ENCODE results near the gene TNNI2.

The TNNI2 gene

DNA sequence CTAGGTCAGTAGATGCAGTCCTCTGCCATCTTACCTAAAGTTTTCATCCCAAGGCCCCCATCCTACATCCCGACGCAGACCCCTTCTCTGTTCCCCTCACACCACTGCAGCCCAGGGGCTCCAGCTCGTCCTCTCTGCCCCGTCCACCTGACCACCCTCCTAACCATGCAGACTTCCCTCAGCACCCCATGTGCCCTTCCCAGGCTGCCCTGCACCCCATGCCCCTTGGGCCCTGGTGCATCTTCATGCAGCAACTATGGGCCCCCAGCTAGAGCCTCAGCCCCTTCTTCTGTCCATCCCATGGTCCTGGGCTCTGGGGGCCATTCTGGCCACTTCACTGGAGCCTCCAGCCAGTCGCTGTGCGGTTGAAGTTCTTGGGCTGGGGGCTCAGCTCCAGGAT is 50.0 kb downstream of the TNNI2 start:
- no peak for TF ChIP-seq FOXM1 (IDR thresholded peaks at IDR 0.05; ENCODE audit: borderline replicate concordance, low read depth)
- TF ChIP-seq, protein P1, sequence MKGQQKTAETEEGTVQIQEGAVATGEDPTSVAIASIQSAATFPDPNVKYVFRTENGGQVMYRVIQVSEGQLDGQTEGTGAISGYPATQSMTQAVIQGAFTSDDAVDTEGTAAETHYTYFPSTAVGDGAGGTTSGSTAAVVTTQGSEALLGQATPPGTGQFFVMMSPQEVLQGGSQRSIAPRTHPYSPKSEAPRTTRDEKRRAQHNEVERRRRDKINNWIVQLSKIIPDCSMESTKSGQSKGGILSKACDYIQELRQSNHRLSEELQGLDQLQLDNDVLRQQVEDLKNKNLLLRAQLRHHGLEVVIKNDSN (IDR thresholded peaks at IDR 0.05) = no peak
- TF ChIP-seq EGR1 (IDR thresholded peaks at IDR 0.05) = no peak
- no peak for TF ChIP-seq TCF12 (IDR thresholded peaks at IDR 0.05; ENCODE audit: low read depth)
- TF ChIP-seq YY1 (IDR thresholded peaks at IDR 0.05; ENCODE audit: low read depth) = no peak
- no peak for TF ChIP-seq CEBPB (IDR thresholded peaks at IDR 0.05)
- TF ChIP-seq TEAD4 (IDR thresholded peaks at IDR 0.05) = no peak
- TF ChIP-seq EP300 (IDR thresholded peaks at IDR 0.05; ENCODE audit: borderline replicate concordance) = no peak
- no peak for TF ChIP-seq RAD21 (IDR thresholded peaks at IDR 0.05; ENCODE audit: low read depth)
- TF ChIP-seq NFIC (IDR thresholded peaks at IDR 0.05) = no peak
- TF ChIP-seq, protein P2, sequence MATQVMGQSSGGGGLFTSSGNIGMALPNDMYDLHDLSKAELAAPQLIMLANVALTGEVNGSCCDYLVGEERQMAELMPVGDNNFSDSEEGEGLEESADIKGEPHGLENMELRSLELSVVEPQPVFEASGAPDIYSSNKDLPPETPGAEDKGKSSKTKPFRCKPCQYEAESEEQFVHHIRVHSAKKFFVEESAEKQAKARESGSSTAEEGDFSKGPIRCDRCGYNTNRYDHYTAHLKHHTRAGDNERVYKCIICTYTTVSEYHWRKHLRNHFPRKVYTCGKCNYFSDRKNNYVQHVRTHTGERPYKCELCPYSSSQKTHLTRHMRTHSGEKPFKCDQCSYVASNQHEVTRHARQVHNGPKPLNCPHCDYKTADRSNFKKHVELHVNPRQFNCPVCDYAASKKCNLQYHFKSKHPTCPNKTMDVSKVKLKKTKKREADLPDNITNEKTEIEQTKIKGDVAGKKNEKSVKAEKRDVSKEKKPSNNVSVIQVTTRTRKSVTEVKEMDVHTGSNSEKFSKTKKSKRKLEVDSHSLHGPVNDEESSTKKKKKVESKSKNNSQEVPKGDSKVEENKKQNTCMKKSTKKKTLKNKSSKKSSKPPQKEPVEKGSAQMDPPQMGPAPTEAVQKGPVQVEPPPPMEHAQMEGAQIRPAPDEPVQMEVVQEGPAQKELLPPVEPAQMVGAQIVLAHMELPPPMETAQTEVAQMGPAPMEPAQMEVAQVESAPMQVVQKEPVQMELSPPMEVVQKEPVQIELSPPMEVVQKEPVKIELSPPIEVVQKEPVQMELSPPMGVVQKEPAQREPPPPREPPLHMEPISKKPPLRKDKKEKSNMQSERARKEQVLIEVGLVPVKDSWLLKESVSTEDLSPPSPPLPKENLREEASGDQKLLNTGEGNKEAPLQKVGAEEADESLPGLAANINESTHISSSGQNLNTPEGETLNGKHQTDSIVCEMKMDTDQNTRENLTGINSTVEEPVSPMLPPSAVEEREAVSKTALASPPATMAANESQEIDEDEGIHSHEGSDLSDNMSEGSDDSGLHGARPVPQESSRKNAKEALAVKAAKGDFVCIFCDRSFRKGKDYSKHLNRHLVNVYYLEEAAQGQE (IDR thresholded peaks at IDR 0.05; ENCODE audit: low read depth) = no peak
- TF ChIP-seq TAF1 (IDR thresholded peaks at IDR 0.05; ENCODE audit: low read depth) = no peak
- TF ChIP-seq, protein P3, sequence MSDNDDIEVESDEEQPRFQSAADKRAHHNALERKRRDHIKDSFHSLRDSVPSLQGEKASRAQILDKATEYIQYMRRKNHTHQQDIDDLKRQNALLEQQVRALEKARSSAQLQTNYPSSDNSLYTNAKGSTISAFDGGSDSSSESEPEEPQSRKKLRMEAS (IDR thresholded peaks at IDR 0.05) = no peak
- TF ChIP-seq CREB1 (IDR thresholded peaks at IDR 0.05; ENCODE audit: low read depth) = no peak
- no peak for TF ChIP-seq ZBTB7A (IDR thresholded peaks at IDR 0.05; ENCODE audit: low read depth)

DNA sequence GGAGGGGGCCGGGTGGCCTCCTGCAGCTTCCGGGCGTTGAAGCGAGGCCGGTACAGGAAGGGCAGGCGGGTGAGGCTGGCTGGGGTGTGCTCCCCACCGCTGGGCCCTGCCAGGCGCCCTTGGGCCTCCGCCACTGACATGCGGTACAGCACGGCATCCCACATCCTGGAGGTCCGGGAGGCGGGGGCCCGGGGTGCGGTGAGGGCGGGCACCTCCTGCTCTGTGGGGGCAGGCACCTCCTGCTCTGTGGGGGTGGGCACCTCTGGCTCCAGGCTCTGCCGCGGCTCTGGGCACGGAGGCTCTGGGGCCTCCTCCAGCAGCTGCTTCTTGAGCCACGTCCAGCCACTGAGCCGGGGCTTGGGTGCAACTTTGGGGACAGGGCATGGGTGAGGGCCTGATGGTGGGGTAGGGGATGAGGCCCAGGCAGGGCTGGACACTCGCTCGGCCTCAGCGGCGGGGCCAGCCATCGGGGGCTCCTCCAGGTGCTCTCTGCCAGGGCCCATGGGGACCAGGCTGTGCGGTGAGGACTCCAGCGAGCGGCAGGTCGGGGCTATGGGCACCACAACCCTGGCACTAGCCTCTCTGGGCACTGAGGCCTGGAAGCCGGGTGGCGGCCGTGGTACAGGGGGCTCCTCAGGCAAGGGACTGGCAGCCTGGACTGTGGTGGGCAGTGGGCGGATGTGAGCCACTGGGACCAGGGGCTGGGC is 50.6 kb downstream of the TNNI2 start:
- TF ChIP-seq CREB1 (IDR thresholded peaks at IDR 0.05; ENCODE audit: low read depth) (no peak), TCF12 (IDR thresholded peaks at IDR 0.05; ENCODE audit: low read depth) (no peak), TAF1 (IDR thresholded peaks at IDR 0.05; ENCODE audit: low read depth) (no peak), ZBTB7A (IDR thresholded peaks at IDR 0.05; ENCODE audit: low read depth) (no peak), YY1 (IDR thresholded peaks at IDR 0.05; ENCODE audit: low read depth) (no peak), RAD21 (IDR thresholded peaks at IDR 0.05; ENCODE audit: low read depth) (no peak), EP300 (IDR thresholded peaks at IDR 0.05; ENCODE audit: borderline replicate concordance) (no peak), TEAD4 (IDR thresholded peaks at IDR 0.05) (no peak), FOXM1 (IDR thresholded peaks at IDR 0.05; ENCODE audit: borderline replicate concordance, low read depth) (no peak), NFIC (IDR thresholded peaks at IDR 0.05) (no peak), CEBPB (IDR thresholded peaks at IDR 0.05) (no peak)
- TF ChIP-seq, protein P3 (IDR thresholded peaks at IDR 0.05) = no peak

DNA sequence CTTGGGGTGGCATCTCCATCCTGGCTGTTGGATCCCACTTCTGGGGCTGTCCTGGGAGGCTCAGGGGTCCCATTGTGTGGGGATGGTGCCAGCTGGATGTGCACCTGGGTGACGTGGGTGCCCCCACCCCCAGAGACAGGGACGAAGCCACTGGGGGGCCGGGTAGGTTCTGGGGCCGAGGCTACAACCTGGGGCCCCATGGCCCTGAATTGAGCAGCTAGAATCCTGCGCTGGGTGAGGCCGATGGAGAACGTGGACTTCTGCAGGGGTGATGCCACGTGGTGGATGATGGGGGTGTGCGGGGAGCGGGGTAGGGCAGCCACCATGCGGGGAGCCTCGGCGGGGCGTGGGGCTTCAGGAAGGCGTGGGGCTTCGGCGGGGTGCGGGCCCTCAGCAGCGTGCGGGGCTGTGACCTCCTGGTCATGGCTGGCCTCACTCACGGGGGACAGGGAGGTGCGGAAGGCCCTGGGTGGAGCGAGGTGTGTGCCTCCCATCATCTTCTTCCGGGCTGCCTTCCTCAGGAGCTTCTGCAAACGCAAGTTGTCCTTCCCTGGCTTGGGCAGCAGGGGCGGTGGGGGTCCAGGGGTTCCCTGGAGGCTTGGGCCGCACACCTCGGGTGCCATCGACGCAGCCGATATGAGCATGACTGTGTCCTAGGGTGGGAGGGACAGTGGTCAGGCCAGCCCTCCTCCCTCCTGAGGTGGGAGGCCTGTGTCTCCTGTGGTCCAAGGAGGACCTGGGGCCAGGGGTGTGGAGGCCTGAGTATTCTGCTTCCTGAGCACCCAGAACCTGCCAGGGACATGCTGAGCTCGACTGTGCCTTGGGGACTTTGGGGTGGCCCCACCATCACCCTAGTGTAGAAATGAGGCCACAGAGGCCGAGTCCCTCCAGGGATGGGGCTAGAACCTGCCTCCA is 51.4 kb downstream of the TNNI2 start:
- TF ChIP-seq RAD21 (IDR thresholded peaks at IDR 0.05; ENCODE audit: low read depth) (no peak), EP300 (IDR thresholded peaks at IDR 0.05; ENCODE audit: borderline replicate concordance) (no peak), ZBTB7A (IDR thresholded peaks at IDR 0.05; ENCODE audit: low read depth) (no peak), TCF12 (IDR thresholded peaks at IDR 0.05; ENCODE audit: low read depth) (no peak), EGR1 (IDR thresholded peaks at IDR 0.05) (no peak), TEAD4 (IDR thresholded peaks at IDR 0.05) (no peak), CEBPB (IDR thresholded peaks at IDR 0.05) (no peak)
- TF ChIP-seq, protein P1 (IDR thresholded peaks at IDR 0.05) = no peak
- TF ChIP-seq, protein P3 (IDR thresholded peaks at IDR 0.05) = no peak
- TF ChIP-seq, protein P2 (IDR thresholded peaks at IDR 0.05; ENCODE audit: low read depth) = no peak
